ENCODE measurements around the gene PCYOX1L. TPM values are rescaled to one million over a fixed set of nuclear protein-coding genes. Genes with fewer than 3 reads are reported as not detected.

PCYOX1L gene
- total RNA-seq, 1 experiment from 2014 or later: 15.3 TPM

- Mint-ChIP-seq H3K36me3 (ENCODE audit: insufficient read depth in 1 of 3, low read depth in 3 of 3) (no peaks in the 10 kb centered on the region; a peak in 1 of 7 replicates), H3K27ac (no peak overlapping the region), H3K27me3 (ENCODE audit: low read depth) (no peaks in the 10 kb centered on the region; the same call in 1 of the 2 replicates), H3K9me3 (no peaks in the 10 kb centered on the region; a peak in 1 of 5 replicates), H3K4me3 (no peak overlapping the region), H3K4me1 (peaks cover 12 to 16% of the 10 kb centered on the region in 2 experiments)
- Histone ChIP-seq H4K5ac (ENCODE audit: insufficient read length, low read depth, low read length) (no peak overlapping the region), H3K56ac (ENCODE audit: insufficient read length, low read depth, low read length) (no peak overlapping the region), H3K4ac (ENCODE audit: low read depth, low read length) (no peak overlapping the region), H4K91ac (ENCODE audit: insufficient read length, low read depth, low read length) (no peak overlapping the region), H3K4me2 (ENCODE audit: insufficient read depth, insufficient read length, low read length) (no peak overlapping the region), H3K79me1 (ENCODE audit: insufficient read depth, low read depth, low read length, poor library complexity, severe bottlenecking) (no peaks in the 10 kb centered on the region), H3K79me2 (ENCODE audit: insufficient read depth, low read length) (no peaks in the 10 kb centered on the region), H3K9me3 (ENCODE audit: control insufficient read depth, low read depth, low read length) (no peaks in the 10 kb centered on the region), H2BK12ac (ENCODE audit: insufficient read length, low read depth, low read length) (no peak overlapping the region), H3K9ac (ENCODE audit: extremely low read depth, insufficient read length, low read length) (no peak overlapping the region), H2BK5ac (ENCODE audit: insufficient read length, low read length) (no peak overlapping the region), H3K23me2 (ENCODE audit: insufficient read length, low read depth, low read length, poor library complexity, severe bottlenecking) (no peaks in the 10 kb centered on the region), H3K18ac (ENCODE audit: insufficient read length, low read depth, low read length) (no peak overlapping the region), H2BK15ac (ENCODE audit: low read depth, low read length) (no peak overlapping the region), H2BK20ac (ENCODE audit: low read depth, low read length, poor library complexity, severe bottlenecking) (no peak overlapping the region), H3K23ac (ENCODE audit: insufficient read length, low read depth, low read length) (no peak overlapping the region), H3K4me1 (ENCODE audit: insufficient read depth, low read length) (no peaks in the 10 kb centered on the region), H2AFZ (ENCODE audit: low read length) (no peak overlapping the region), H2AK5ac (ENCODE audit: insufficient read length, low read length) (no peak overlapping the region), H3K27ac (ENCODE audit: insufficient read length, low read depth, low read length) (no peak overlapping the region), H2BK120ac (ENCODE audit: low read depth, low read length, poor library complexity, severe bottlenecking) (no peak overlapping the region), H3K14ac (ENCODE audit: insufficient read depth, low read length) (no peak overlapping the region; the same call in 1 of the 2 replicates), H3K27me3 (ENCODE audit: insufficient read depth, low read length) (no peaks in the 10 kb centered on the region; the same call in 1 of the 2 replicates), H4K8ac (replicated peaks; ENCODE audit: insufficient read length, low read depth, low read length) (no peak overlapping the region), H4K20me1 (ENCODE audit: control insufficient read depth, insufficient read depth, insufficient read length) (no peaks in the 10 kb centered on the region), H3T11ph (ENCODE audit: low read length) (no peak overlapping the region)
- WGBS (ENCODE audit: extremely low coverage, insufficient read length, low lambda C conversion rate): no CpG with 5 or more reads among the region's 9 CpGs
- TF ChIP-seq CTCF (conservative IDR thresholded peaks at IDR 0.05): no peak
- no peak for DNase-seq
Observed at GRCh38 chr5:149383399-149383798, 25.6 kb downstream of the PCYOX1L start.

Data from H9 (cell line).